Osteoblast (primary cell): ENCODE data around the gene ASMTL. TPM values are rescaled to one million over a fixed set of nuclear protein-coding genes. Genes with fewer than 3 reads are reported as not detected.
"Not testable (repeated sequence)": the region's sequence is repeated elsewhere in the genome, so short reads cannot be mapped to it uniquely, and the experiment has no call there.

ENCODE experiments used
- DNase-seq: peaks from one replicate; pipeline ENCODE4 v3.0.0; 2011; ENCODE audit warnings: low spot score, mixed read lengths; ENCODE audit not compliant: insufficient read length; ENCODE audit errors: missing footprints
- H2AFZ ChIP-seq: 2 replicates; pipeline ENCODE4 v1.6.0; 2011; ENCODE audit warnings: mild to moderate bottlenecking, low read length
- H3K27ac ChIP-seq: 2 replicates; pipeline ENCODE4 v1.5.1; 2011; ENCODE audit warnings: mild to moderate bottlenecking, low read depth, low read length, moderate library complexity
- H3K27me3 ChIP-seq: 2 replicates; pipeline ENCODE4 v1.6.0; 2012; ENCODE audit warnings: mild to moderate bottlenecking, control low read depth, inconsistent platforms, low read length, moderate library complexity; ENCODE audit not compliant: insufficient read depth
- H3K36me3 ChIP-seq: 2 replicates; pipeline ENCODE4 v1.5.1; 2011; ENCODE audit warnings: mild to moderate bottlenecking, low read length, control low read depth, moderate library complexity; ENCODE audit not compliant: insufficient read depth
- H3K4me1 ChIP-seq: 2 replicates; pipeline ENCODE4 v1.5.1; 2011; ENCODE audit warnings: mild to moderate bottlenecking, low read length, control low read depth, moderate library complexity; ENCODE audit not compliant: insufficient read depth
- H3K4me2 ChIP-seq: 2 replicates; pipeline ENCODE4 v1.6.0; 2011; ENCODE audit warnings: mild to moderate bottlenecking, low read length; ENCODE audit not compliant: insufficient read depth
- H3K4me3 ChIP-seq: fragments of 200-600 bp; sonication (generic); 3 replicates; pipeline ENCODE4 v1.5.1; 2012; ENCODE audit warnings: mild to moderate bottlenecking, low read length, inconsistent platforms; ENCODE audit not compliant: insufficient read depth
- H3K79me2 ChIP-seq: 2 replicates; pipeline ENCODE4 v1.6.0; 2012; ENCODE audit warnings: mild to moderate bottlenecking, low read length, control low read depth, inconsistent platforms; ENCODE audit not compliant: insufficient read depth
- H3K9me3 ChIP-seq: 2 replicates; pipeline ENCODE4 v1.5.1; 2011; ENCODE audit warnings: low read depth, low read length, control low read depth
- H4K20me1 ChIP-seq: 2 replicates; pipeline ENCODE4 v1.6.0; 2012; ENCODE audit warnings: mild to moderate bottlenecking, low read length, control low read depth; ENCODE audit not compliant: insufficient read depth
- total RNA-seq: library from RNA; depleted of rRNA; stranded (reverse); fragments of >200 nt; gene quantifications from 2 replicates; pipeline ENCODE4 v1.2.3, GENCODE V29; 2012
- TF ChIP-seq, protein P1 (sequence below): IDR thresholded peaks from 2 replicates; pipeline ENCODE4 v1.5.1; 2011; ENCODE audit warnings: mild to moderate bottlenecking, low read depth, low read length, moderate library complexity; ENCODE audit errors: extremely low read depth

ASMTL gene
- total RNA-seq, 1 donor: 24.6 TPM

- Histone ChIP-seq H3K9me3 (no peaks in the 10 kb centered on the region), H2AFZ (no peak overlapping the region), H3K4me2 (no peak overlapping the region), H3K79me2 (no peaks in the 10 kb centered on the region), H3K4me3 (no peak overlapping the region), H3K36me3 (no peaks in the 10 kb centered on the region), H3K4me1 (no peaks in the 10 kb centered on the region), H3K27ac (no peak overlapping the region), H4K20me1 (no peaks in the 10 kb centered on the region), H3K27me3 (no peaks in the 10 kb centered on the region)
- DNase-seq: no peak
- TF ChIP-seq, protein P1, sequence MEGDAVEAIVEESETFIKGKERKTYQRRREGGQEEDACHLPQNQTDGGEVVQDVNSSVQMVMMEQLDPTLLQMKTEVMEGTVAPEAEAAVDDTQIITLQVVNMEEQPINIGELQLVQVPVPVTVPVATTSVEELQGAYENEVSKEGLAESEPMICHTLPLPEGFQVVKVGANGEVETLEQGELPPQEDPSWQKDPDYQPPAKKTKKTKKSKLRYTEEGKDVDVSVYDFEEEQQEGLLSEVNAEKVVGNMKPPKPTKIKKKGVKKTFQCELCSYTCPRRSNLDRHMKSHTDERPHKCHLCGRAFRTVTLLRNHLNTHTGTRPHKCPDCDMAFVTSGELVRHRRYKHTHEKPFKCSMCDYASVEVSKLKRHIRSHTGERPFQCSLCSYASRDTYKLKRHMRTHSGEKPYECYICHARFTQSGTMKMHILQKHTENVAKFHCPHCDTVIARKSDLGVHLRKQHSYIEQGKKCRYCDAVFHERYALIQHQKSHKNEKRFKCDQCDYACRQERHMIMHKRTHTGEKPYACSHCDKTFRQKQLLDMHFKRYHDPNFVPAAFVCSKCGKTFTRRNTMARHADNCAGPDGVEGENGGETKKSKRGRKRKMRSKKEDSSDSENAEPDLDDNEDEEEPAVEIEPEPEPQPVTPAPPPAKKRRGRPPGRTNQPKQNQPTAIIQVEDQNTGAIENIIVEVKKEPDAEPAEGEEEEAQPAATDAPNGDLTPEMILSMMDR: no peak
Observed at GRCh38 chrX:1477229-1477628, 24.5 kb upstream of the ASMTL start.

- no peaks in the 10 kb centered on the region for H3K4me1 ChIP-seq
- H3K36me3 ChIP-seq: no peaks in the 10 kb centered on the region
- no peaks in the 10 kb centered on the region for H3K9me3 ChIP-seq
- no peak overlapping the region for H3K27ac ChIP-seq
- no peak overlapping the region for H2AFZ ChIP-seq
- H3K79me2 ChIP-seq: no peaks in the 10 kb centered on the region
- DNase-seq: no peak
- H3K4me3 ChIP-seq: no peak overlapping the region
- no peaks in the 10 kb centered on the region for H3K27me3 ChIP-seq
- no peak overlapping the region for H3K4me2 ChIP-seq
- no peaks in the 10 kb centered on the region for H4K20me1 ChIP-seq
- TF ChIP-seq, protein P1: no peak
Observed at GRCh38 chrX:1476682-1477081, 24.0 kb upstream of the ASMTL start.

DNA sequence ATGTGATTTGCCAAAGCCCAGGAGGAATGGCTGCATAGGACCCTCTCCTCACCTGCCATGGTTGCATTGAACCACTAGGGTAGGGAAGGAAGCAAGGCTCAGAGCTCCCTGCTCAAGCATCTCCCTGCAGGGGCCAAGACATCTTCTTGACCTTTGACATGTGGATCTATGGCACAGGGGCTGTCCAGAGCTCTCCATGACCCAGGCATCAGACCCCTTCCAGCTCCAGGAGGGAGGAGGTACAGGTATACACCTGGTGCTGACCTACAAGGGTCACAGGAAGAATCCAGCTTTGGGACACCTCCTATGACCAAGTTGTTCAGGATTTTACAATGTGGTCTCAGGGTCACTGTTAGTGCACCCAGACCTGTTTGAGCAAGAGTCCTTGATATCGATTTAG is 23.2 kb upstream of the ASMTL start:
- Histone ChIP-seq H3K4me1 (no peaks in the 10 kb centered on the region), H3K4me3 (no peak overlapping the region), H3K4me2 (no peak overlapping the region), H3K79me2 (no peaks in the 10 kb centered on the region), H2AFZ (no peak overlapping the region), H3K9me3 (no peaks in the 10 kb centered on the region), H3K36me3 (no peaks in the 10 kb centered on the region), H3K27ac (no peak overlapping the region), H3K27me3 (no peaks in the 10 kb centered on the region), H4K20me1 (no peaks in the 10 kb centered on the region)
- TF ChIP-seq, protein P1: no peak
- no peak for DNase-seq

DNA sequence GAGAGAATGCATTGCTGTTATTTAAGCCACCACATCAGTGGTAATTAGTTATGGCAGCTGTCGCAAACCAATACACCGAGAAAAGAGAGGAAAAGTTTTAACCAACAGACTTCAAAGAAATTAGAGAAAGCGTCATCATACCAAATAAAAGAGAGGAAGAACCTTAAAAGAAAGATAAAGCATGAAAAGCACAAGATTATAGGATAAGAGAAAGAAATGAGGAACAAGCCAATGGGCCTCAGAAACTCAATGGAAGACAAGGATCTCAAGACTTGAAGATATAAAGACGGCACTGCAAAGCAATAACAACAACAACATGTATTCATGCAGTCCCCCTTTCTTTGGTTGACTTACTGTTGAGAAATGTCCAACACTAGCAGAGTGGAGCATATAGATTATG is 22.8 kb upstream of the ASMTL start:
- Histone ChIP-seq H3K4me3 (no peak overlapping the region), H3K79me2 (no peaks in the 10 kb centered on the region), H4K20me1 (no peaks in the 10 kb centered on the region), H3K27me3 (no peaks in the 10 kb centered on the region), H3K36me3 (no peaks in the 10 kb centered on the region), H2AFZ (no peak overlapping the region), H3K4me2 (no peak overlapping the region), H3K9me3 (no peaks in the 10 kb centered on the region), H3K4me1 (no peaks in the 10 kb centered on the region), H3K27ac (no peak overlapping the region)
- TF ChIP-seq, protein P1: no peak
- no peak for DNase-seq

GRCh38 chrX:1474593-1474992 is 21.9 kb upstream of the ASMTL start:
- not testable (repeated sequence) for H3K27me3 ChIP-seq, H4K20me1 ChIP-seq, H3K27ac ChIP-seq, H3K4me3 ChIP-seq, H3K4me2 ChIP-seq, H3K79me2 ChIP-seq, H3K36me3 ChIP-seq, H2AFZ ChIP-seq, DNase-seq, H3K4me1 ChIP-seq, H3K9me3 ChIP-seq
